Stimulated activated CD8-positive, alpha-beta memory T cell treated with anti-CD3 and anti-CD28 coated beads, Interleukin-4, amount 100 ng/mL, for 4 hours (primary cell): ENCODE measurements around the gene AGTRAP.

Source experiments
- DNase-seq, 2 donors: peaks; one replicate each; pipeline ENCODE4 v3.0.0-alpha.2; 2020; ENCODE audit warnings: low read depth in 2 of 2, low spot score in 1 of 2

The AGTRAP gene

DNA sequence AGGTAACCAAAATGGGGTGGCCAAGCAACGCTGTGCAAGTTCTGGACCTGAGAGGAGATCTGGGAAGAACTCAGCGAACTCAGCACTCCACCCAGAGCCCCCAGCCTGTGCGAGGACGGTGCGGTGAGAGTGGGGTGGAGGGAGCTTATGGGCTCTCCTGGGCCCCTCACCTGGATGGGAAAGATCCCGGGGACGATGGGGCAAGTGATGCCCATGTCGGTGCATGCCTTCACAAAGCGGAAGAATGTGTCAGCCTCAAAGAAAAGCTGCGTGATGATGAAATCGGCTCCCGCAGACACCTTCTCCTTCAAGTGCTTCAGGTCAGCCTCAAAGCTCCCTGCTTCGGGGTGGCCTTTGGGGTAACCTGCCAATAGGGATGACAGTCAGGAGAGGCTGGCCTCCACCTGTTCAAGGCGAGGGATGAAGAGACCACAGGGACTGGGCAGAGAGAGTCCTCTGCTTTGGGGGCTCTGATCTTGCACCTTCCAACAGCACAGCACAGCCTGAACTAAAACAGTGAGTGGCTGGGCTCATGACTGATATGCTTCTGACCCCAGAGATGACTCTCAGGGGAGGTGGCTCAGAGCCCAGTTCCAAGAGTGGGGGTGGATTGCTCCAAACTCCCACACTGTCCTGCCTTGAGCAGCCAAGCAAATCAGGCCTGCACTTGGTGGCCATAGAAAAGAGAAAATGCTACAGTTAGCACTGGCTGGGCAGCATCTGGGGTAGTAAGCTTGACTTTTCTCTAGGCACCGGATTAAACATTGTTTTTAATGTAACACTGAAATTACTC, 60.3 kb downstream of the AGTRAP start:
- DNase-seq, result no peak

DNA sequence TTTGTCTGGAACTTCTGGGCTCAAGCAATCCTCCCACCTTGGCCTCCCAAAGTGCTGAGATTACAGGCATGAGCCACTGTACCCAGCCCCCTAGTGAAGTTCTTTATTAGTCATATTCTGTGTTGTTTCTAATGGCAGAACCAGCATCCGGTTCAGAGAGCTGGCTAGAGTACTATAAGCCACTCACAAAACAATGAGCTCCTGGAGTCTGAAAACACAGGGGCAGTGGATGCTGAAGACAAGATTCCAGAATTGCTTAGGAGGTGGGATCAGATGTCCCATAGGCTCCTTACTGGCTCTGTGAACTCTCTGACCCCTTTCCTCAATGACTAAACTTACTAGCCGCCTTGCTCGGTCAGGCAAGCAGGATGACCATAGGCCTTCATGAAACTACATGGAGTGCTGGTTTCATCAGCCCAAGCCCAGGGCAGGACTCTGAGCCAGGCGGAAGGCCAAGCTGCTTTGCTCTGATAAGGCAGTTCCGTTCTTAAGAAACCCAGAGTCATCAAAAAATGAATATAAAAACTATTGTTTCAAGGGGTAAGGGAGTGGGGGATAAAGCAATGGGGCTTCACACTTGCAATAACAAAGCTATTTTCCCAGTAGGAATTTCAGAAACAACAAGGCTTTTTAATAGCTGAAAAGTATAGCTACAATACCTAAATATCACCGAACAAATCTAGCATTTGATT, 61.7 kb downstream of the AGTRAP start:
- DNase-seq, result no peak

DNA sequence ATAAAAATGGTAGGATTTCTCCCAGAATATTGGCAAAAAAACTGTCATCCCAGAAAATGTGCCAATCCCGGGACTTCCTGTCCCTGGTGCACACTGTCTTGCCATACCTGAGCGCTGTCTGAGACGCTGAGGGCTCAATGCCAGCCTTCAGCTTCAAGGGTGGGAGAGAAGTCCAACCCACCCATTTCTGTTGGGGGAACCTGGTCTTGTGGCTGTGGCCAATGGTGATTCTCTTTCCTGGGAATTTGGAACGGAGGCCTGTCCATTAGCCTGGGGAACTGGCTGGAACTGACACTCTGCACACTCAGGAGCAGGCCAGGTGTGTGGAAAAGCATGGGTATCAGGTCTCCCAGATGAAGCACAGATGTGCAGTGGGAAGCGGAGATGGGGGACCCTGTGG, 63.2 kb downstream of the AGTRAP start:
- no peak for DNase-seq

DNA sequence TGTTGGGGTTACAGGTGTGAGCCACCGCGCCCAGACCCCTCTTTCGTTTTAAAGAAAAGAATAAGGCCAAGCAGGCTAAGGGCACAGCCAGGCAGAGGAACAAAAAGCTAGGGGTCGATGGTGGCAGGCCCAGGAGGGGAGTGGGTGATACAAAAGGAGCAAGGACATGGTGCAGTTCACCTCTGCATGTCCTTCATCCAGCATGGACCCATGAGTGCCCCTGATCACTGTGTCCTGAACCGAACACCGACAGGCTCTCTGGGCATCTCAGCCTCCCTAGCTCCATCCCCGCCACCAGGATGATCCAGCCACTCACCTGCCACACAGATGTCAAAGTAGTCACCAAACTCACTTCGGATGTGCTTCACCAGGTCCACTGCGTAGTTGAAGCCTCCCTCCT, 64.0 kb downstream of the AGTRAP start:
- DNase-seq, result no peak

DNA sequence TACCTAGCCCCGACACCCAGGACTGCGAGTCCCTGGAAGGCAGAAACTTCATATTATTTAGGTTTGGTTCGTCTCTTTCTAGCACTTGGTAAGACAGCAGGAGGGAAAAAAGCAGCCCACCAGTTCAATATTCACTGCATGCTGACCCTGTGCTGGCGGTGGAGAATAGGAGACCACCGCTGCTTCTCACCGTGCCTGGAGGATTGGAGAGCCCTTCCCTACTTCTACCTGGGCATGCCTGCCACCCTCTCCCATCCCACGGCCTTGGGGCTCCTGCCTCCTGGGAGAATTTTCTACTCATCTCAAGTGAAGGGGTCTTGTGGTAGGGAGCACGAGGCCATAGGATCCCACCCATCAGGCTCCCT, 64.4 kb downstream of the AGTRAP start:
- no peak for DNase-seq
